SK-N-SH treated with all-trans-retinoic acid at 6 μM for 48 hours (cell line): ENCODE data around the gene ZNF385B.

Experiments used
- BACH2 ChIP-seq: fragments of 250-450 bp; sonication (Bioruptor Pico); IDR thresholded peaks from 2 replicates; pipeline ENCODE4 v1.9.0; 2021; ENCODE audit warnings: mild to moderate bottlenecking, borderline replicate concordance
- ZFP30 ChIP-seq: fragments of 450-650 bp; formaldehyde crosslinking; IDR thresholded peaks from 2 replicates; pipeline ENCODE4 v1.5.0; 2022; ENCODE audit warnings: mild to moderate bottlenecking, moderate library complexity
- TF ChIP-seq, protein P1 (sequence below): fragments of 250-450 bp; sonication (Bioruptor Pico); IDR thresholded peaks from 2 replicates; pipeline ENCODE4 v1.8.0; 2021; ENCODE audit warnings: low read depth, mild to moderate bottlenecking, moderate library complexity, borderline replicate concordance

DNA sequence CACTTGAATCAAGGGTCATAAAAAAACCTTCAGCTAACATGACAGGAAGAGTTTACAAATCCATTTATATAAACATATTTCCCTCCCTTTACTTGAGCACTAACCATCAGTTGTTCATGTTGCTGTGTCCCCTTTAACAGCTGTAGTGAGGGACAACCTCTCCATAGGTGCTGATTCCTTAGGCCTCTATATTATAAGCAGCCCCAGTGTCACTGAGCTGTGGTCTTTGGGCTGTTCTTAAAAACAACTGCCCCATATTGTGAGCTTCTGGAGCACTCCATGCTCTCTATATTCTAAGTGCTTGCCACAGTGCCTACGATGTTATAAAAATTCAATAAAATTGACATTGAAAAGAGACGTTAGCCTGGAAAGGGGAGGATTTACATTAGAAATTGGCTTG is 175.3 kb downstream of the ZNF385B start:
- TF ChIP-seq BACH2 (CRISPR knock-in tag) (no peak), ZFP30 (CRISPR knock-in tag) (no peak)
- TF ChIP-seq, protein P1, sequence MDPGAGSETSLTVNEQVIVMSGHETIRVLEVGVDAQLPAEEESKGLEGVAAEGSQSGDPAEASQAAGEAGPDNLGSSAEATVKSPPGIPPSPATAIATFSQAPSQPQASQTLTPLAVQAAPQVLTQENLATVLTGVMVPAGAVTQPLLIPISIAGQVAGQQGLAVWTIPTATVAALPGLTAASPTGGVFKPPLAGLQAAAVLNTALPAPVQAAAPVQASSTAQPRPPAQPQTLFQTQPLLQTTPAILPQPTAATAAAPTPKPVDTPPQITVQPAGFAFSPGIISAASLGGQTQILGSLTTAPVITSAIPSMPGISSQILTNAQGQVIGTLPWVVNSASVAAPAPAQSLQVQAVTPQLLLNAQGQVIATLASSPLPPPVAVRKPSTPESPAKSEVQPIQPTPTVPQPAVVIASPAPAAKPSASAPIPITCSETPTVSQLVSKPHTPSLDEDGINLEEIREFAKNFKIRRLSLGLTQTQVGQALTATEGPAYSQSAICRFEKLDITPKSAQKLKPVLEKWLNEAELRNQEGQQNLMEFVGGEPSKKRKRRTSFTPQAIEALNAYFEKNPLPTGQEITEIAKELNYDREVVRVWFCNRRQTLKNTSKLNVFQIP (CRISPR knock-in tag): no peak
